Forelimb muscle (tissue), 1 donor: Measurements from ENCODE around the gene SUSD4. TPM values are rescaled to one million over a fixed set of nuclear protein-coding genes. Genes with fewer than 3 reads are reported as not detected.
"Not testable (repeated sequence)": the region's sequence is repeated elsewhere in the genome, so short reads cannot be mapped to it uniquely, and the experiment has no call there.

Experiments used
- DNase-seq: peaks from one replicate; pipeline ENCODE4 v3.0.0-alpha.2; 2013; ENCODE audit warnings: low read depth
- polyA plus RNA-seq: library from polyadenylated mRNA; unstranded; fragments of 120-200 nt; gene quantifications from one replicate; pipeline ENCODE4 v1.2.1, GENCODE V29; 2013; ENCODE audit not compliant: insufficient read length

Gene SUSD4
- polyA plus RNA-seq, 1 donor, result 4.6 TPM

- no peak for DNase-seq
These were observed 110.1 kb downstream of the SUSD4 start for GRCh38 chr1:223253916-223254315.

- DNase-seq, result not testable (repeated sequence)
These were observed 112.6 kb downstream of the SUSD4 start for GRCh38 chr1:223251387-223251786.

GRCh38 chr1:223250632-223251015 lies 113.4 kb downstream of the SUSD4 start:
- no peak for DNase-seq

GRCh38 chr1:223249854-223250631 lies 113.9 kb downstream of the SUSD4 start:
- no peak for DNase-seq

GRCh38 chr1:223248770-223249140 lies 115.2 kb downstream of the SUSD4 start:
- DNase-seq, result no peak

- no peak for DNase-seq
These were observed 115.8 kb downstream of the SUSD4 start for GRCh38 chr1:223248001-223248769.

GRCh38 chr1:223246476-223247112 lies 117.4 kb downstream of the SUSD4 start:
- no peak for DNase-seq

- DNase-seq, result no peak
These were observed 118.0 kb downstream of the SUSD4 start for GRCh38 chr1:223245983-223246382.

- no peak for DNase-seq
These were observed 118.6 kb downstream of the SUSD4 start for GRCh38 chr1:223245411-223245810.

- peak; percentile 13 for DNase-seq
These were observed 119.4 kb downstream of the SUSD4 start for GRCh38 chr1:223244366-223245103.

- DNase-seq, result no peak
These were observed 120.4 kb downstream of the SUSD4 start for GRCh38 chr1:223243441-223244050.

GRCh38 chr1:223242971-223243370 lies 121.0 kb downstream of the SUSD4 start:
- no peak for DNase-seq

- DNase-seq, result no peak
These were observed 121.5 kb downstream of the SUSD4 start for GRCh38 chr1:223242382-223242955.

GRCh38 chr1:223240122-223240521 lies 123.9 kb downstream of the SUSD4 start:
- no peak for DNase-seq

- no peak for DNase-seq
These were observed 128.9 kb downstream of the SUSD4 start for GRCh38 chr1:223235091-223235490.

- DNase-seq, result no peak
These were observed 129.4 kb downstream of the SUSD4 start for GRCh38 chr1:223234534-223234933.

- no peak for DNase-seq
These were observed 129.8 kb downstream of the SUSD4 start for GRCh38 chr1:223234170-223234514.

- no peak for DNase-seq
These were observed 130.4 kb downstream of the SUSD4 start for GRCh38 chr1:223233410-223234169.

- DNase-seq, result no peak
These were observed 131.0 kb downstream of the SUSD4 start for GRCh38 chr1:223233019-223233409.

- DNase-seq, result no peak
These were observed 132.4 kb downstream of the SUSD4 start for GRCh38 chr1:223231581-223231980.
